ENCODE measurements around the gene LGALS14.
"Not testable (repeated sequence)": the region's sequence is repeated elsewhere in the genome, so short reads cannot be mapped to it uniquely, and the experiment has no call there.

LGALS14 gene, protein sequence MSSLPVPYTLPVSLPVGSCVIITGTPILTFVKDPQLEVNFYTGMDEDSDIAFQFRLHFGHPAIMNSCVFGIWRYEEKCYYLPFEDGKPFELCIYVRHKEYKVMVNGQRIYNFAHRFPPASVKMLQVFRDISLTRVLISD

DNA sequence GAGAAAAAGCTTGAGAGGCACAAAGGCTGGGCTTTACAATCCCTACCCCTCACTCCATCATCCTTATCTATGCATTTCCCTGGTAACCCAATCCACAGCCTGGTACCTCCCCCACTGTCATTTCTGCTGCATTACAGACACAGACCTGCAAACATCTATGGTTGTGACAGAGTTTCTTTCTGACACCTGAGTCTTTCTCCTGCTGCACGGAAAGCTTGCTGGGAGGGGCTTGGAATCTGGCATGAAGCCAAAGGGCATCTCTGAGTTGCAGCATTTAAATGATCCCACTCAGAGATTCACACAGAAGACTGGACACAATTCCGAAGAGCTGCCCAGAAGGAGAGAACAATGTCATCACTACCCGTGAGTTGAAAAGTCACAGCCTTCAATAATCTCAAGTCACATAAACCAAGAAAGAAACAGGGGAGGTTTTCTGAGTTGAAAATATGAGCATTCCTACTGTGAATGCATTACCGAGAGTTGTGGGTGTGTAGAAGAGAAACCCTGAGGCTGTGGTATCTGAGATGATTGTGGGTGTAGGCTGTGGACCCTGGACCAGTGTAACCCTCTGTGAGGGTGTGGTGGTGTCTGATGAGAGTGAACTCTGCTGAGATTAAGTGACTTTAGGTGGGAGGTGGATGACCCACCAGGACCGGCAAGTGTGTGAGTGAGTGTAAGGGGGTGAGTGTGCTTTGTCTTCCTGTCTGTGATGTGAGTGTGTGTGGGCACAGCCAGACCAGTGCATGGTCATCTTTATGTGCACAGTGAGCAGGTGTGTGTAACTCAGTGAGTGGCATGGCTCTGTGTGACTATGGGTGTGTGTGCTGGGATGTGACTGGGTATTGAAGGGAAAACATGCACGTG, at the start of gene LGALS14:
TSS of gene LGALS14 (plus strand) at position 301 of the 864 bp plus-strand sequence. CDS start at position 349, 48 bp downstream.
- DNase-seq (ENCODE audit: low read depth), result no peak

DNA sequence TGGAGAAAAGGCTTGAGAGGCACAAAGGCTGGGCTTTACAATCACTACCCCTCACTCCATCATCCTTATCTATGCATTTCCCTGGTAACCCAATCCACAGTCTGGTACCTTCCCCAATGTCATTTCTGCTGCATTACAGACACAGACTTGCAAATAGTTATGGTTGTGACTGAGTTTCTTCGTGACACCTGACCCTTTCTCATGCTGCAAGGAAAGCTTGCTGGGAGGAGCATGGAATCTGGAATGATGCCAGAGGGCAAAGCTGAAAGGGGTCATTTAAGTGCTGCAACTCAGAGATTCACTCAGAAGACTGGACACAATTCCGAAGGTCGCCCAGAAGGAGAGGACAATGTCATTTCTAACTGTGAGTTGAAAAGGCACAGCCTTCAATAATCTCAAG, 48.7 kb upstream of the LGALS14 start, which contains the start of gene LGALS16:
TSS of gene LGALS16 (plus strand) at position 301 of the 400 bp plus-strand sequence. CDS start at position 350, 49 bp downstream.
- DNase-seq (ENCODE audit: low read depth), result no peak

DNA sequence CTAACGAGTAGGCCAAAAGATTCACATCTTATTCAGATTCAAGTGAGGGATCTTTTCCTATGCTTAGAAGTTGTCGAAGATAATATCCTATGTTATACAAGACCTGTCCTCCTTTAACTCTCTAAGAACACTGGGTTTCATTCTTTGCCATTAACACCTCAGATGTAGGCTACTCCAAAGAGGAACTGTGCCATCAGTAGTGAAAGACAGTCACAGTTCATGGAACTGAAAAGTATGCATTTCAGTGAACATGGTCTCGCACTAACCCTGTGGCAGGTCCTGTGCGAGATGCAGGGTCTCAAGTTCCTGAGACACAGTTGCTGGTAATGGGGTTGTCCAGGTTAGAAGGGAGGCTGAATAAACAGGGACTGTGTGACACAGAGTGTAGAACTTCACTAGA, 44.5 kb upstream of the LGALS14 start:
- DNase-seq (ENCODE audit: low read depth), result no peak

DNA sequence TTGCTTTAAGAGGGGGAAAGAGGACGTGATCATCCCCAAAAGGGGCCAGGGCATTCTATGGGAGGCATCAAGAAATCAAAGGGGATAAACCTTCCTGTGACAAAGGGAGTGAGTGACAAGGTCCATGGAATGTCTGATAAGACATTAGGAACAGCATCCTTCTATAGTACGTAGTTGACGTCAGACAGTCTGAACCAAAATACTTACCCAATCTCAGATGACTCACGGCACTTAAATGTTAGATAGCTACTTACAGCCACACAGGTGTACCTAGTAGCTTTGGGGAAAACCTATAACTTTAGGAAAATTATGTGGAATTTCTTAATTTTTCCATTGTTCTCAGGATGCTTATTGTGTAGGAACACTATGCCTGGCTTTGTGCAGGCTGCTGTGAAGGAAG, 43.6 kb upstream of the LGALS14 start:
- DNase-seq (ENCODE audit: low read depth), result no peak

DNA sequence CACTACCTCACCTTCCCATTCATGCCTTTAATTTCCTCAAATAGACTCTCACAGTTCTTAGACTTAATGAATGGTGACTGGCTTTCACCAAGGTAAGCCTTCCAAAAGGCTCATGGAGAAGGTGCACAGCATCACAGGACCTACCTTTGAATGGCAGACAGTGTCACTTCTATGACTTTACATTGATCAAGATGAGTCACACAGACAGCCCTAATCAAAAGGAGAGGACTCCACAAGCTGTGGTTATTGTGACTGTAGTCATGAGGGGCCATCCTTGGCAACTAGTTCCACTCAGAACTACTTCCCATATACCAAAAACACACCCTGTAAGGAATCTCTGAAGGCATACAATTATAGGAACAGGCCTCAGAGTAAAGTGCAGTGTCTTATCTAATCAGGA, 42.7 kb upstream of the LGALS14 start:
- no peak for DNase-seq (ENCODE audit: low read depth)

DNA sequence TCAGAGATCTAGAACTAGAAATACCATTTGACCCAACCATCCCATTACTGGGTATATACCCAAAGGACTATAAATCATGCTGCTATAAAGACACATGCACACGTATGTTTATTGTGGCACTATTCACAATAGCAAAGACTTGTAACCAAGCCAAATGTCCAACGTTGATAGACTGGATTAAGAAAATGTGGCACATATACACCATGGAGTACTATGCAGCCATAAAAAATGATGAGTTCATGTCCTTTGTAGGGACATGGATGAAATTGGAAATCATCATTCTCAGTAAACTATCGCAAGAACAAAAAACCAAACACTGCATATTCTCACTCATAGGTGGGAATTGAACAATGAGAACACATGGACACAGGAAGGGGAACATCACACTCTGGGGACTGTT, 34.4 kb upstream of the LGALS14 start:
- not testable (repeated sequence) for DNase-seq (ENCODE audit: low read depth)

DNA sequence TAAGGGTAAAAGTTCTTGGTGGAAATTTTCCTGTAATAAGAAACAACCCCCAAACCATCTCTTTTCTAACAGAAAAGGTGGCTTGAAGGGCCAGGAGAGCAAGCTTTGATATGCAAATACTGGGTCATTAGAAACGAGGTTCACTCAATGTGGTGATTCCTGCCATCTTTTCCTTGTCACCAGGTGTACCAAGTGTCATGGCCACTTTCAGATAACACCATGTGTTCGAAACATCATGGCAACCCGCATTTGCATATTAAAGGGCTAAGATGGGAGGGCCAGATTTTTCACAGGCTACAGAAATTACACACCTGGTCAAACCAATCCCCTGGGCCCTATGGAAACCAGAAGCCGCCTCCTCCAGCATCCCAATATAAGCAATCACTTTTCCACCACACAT, 33.3 kb upstream of the LGALS14 start:
- DNase-seq (ENCODE audit: low read depth), result no peak

DNA sequence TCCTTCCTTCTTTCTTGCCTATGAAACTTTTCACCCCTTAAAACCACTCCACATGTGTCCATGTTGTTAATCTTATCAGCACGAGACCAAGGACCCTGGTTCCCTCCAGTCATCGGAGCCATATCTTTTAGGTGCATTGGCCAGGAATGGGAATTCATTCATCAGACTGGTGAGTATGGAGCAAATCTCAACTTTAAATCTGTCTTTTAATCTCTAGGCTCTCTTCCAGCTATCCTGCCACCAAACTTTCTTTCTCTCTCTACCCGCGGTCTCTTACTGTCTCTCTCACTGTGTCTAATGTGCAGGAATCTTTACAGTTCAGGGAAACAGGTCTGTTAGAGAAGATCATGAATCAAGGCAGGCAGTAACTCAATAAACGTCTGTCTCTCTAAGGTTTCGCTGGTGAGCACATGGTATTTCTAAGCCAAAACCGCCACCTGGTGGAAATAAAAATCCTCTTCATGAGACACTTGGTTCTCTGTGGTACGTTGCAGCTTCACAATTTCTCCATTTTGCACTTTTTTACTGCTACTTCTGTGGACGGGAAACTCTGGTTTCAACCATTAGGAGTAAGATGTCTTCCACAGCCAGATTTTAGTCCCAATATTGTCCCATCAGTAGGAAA, 32.4 kb upstream of the LGALS14 start:
- DNase-seq (ENCODE audit: low read depth), result peak; percentile 10

DNA sequence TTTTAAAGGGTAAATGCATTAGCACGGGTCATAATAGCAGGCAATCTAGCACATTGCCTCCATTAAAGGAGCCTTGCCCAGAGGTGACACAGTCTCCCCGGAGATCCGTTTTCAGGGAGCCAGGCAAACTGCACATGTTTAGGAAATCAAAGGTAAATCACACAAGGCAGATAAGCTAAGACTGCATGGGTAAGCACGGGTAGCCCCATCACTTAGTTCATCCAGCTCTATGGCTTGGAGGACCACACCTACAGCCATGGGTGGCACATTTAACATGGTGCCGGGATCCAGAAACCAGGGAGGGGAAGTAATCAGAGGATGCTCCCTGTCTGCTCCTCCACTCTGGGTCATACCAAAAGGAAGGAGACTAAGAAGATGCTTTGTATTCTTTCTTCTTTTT, 31.8 kb upstream of the LGALS14 start:
- DNase-seq (ENCODE audit: low read depth), result no peak

DNA sequence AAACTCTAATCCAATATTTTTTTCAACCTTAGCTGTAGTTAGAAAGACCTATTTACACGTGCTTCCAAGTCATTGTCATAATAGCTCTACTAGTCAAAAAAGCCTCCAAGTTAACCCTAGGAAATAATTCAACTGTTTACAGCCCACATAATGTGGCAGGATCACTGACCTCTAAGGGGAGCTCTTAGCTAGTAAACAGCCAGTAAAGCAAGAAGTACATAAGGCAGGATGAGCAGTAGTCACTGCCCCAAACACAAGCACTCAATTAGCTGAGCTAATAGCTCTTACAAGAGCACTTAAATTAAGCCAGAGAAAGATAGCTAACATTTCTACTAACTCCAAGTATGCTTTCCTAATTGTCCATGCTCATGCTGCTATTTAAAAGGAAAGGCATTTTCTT, 30.4 kb upstream of the LGALS14 start:
- not testable (repeated sequence) for DNase-seq (ENCODE audit: low read depth)

DNA sequence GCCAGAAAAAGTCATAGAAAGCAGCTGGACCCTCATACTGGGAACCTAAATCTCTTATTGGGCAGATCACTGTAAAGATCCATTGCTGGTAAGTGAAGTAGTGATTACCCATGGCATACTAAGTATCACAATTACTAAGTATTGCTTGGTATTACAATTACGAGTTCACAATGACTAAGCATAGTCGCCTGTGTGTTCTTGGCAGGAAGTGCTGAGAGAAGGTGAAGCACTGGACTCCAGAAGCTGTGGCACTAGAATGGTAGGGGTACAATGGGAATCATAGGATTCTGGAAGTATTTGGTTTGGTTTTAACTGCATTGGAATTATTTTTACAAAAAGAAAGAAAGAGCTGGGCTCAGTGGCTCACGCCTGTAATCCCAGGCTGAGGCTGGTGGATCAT, 28.3 kb upstream of the LGALS14 start:
- no peak for DNase-seq (ENCODE audit: low read depth)

DNA sequence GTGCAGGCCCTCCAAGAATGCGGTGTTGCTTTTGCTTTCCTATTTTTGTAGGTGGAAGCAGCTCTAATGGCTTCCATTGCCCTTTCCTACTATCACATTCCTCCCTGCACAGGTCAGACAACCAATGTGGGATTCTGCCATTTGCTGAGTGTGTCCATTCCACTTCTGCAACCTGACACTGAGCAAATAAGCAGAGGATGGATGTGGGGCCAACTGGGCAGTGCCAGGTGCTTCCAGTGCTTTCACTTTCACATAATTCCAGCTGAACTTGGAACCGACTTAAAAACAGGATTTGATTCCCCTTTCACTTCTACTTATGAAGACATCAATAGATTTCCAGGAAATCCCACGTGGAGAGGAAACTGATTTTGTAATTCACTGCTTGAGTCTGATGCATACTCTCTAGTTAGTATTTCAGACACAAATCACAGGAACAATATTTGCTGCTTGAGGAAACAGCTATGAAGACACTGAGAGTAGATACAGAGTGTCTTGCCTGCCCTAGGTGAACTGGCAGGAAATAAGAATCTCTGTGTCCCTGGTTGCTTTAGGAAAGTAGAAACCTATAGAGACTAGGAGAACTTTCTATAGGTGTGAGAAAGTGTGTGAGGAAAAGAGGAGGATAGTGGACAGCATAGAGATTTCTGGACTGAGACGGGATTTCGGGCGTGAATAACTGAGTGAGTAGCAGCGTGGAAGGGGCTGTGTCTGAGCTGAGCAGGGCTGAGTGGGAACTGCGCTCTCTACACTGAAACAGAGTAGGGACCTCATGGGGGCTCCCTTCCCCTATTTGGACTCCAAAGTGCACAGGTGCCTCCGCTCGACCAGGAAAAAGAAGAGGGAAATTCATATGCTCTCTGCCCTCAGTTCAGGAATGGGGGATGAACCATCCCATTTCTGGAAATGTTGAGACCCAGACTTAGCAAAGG, 26.1 kb upstream of the LGALS14 start:
- DNase-seq (ENCODE audit: low read depth), result no peak

DNA sequence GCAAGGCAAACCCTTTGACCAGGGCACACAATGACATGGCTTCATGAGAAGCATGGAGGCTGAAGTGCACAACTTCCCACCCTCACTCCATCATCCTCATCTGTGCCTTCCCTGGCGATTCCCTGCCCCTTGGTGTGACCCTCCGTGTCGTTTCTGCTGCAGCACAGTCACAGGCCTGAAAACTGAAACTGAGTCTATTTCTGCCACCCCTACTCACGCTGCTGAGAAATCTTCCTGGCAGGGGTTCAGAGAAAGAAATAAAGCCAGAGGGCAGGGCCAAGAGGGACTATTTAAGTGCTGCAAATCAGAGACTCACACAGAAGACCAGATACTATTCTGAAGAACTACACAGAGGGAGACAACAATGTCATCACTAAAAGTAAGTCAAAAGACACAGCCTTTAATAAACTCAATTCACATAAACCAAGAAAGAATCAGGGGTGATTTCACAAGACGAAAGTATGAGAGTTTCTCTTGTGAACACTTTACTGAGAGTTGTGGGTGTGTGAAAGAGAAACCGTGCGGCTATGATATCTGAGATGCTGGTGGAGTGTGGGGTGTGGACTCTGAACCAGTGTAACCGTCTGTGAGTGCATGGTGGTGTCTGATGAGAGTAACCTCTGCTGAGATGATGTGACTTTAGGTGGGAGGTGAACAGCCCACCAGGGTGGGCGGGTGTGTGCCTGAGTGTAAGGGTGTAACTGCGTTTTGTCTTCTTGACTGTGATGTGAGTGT, 25.1 kb upstream of the LGALS14 start:
- DNase-seq (ENCODE audit: low read depth), result no peak

DNA sequence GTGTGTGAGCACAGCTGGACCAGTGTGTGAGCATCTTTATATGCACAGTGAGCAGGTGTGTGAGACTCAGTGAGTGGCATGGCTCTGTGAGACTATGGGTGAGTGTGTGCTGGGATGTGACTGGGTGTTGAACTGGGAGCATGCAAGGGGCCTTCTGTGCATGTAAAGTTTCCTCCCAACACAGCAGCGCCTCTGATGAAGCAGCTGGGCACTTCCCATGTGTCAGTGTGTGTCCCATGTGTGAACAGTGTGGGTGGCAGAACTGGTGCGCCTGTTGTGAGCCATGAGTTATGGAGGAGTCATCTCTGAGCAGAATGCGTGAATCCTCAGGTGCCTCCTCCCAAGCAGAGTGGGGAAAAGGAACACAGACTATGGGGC, 24.5 kb upstream of the LGALS14 start:
- DNase-seq (ENCODE audit: low read depth), result no peak

DNA sequence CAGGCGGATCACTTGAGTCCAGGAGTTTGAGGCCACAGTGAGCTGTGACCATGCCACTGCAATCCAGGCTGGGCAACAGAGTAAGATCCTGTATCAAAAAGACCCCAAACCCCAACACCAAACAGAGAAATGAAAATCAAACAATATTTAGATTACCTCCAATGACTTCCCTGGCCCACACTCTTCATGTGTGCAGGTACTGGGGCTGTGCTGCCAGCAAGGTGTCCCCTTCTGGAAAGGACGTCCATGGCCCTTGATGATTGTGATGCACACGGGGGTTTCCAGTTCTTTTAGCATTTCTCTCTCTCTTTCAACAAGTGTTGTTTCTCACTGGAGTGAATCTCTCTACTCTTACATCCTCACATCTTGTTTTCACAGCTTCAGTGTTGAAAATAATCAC, 23.7 kb upstream of the LGALS14 start:
- no peak for DNase-seq (ENCODE audit: low read depth)

DNA sequence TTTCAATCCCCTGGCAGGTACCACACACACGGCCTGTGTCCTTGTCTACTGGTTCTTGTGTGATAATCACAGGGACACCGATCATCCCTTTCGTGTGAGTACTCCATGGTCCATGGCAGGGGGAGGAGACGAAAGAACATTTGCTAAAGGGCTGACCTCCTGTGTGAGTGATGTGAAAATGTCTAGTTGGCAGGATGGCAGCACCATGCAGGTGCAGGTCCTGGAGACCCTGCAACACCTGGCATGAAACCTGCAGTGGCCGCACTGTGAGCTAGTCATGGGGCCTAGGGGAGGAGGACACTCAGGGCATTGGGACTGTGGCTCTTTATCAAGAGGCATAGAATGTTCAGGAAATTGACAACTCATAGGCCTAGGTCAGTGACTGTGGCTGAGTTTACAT, 22.9 kb upstream of the LGALS14 start:
- DNase-seq (ENCODE audit: low read depth), result no peak

DNA sequence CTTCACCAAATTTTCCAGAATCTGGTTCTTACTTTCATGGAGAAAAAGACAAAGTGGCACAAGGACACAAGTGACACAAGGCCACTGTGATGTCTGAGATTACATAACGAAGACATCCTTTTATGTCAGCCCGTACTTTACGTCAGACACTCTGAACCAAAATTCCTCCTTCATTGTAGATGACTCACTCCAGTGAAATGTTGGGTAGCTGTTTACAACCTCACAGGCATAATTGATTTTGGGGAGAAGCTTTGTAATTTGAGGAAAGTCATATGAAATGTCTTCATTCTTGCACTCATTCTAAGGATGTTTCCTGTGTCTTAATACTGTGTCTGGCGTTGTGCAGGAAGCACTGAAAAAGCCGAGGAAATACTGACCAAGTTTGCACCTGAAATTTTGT, 20.0 kb upstream of the LGALS14 start:
- no peak for DNase-seq (ENCODE audit: low read depth)

DNA sequence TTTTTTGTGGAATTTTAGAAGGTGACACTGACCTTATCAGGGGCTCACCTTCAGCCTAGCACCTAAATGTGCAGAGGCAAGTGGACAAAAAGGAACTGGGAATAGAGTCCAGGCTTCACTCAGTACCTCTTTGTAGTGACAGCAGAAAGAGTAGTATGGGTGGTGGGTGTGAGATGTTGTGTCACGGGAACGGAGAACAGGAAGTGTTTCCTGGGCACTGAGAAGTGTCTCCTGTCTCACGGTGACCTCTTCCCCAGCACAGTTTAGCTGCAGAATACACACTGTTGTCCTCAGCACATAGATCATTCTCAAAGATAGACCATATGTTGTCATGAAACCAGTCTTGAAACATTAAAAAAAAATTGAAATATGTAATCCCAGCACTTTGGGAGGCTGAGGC, 17.5 kb upstream of the LGALS14 start:
- no peak for DNase-seq (ENCODE audit: low read depth)

DNA sequence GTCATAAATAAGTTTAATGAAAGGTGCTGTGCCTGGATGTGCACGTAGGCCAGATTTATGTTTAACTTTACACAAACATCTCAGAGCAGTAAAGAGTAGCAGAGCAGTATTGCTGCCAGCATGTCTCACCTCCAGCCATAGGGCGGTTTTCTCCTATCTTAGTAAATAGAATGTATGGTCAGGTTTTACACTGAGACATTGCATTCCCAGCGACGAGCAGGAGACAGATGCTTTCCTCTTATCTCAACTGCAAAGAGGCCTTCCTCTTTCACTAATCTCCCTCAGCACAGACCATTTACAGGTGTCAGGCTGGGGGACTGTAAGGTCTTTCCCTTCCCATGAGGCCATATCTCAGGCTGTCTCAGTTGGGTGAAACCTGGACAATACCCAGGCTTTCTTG, 15.6 kb upstream of the LGALS14 start:
- DNase-seq (ENCODE audit: low read depth), result not testable (repeated sequence)

DNA sequence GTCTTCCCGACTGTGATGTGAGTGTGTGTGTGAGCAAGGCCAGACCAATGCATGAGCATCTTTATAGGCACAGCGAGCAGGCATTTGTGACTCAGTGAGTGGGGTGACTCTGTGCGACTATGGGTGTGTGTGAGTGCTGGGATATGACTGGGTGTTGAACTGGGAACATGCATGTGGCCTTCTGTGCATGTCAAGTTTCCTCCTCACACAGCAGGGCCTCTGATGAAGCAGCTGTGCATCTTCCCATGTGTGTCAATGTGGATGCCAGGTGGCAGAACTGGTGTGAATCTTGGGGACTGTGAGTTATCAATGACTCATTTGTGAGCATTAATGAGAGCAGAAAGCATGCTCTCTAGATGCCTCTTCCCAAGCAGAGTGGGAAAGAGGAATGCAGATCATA, 12.1 kb upstream of the LGALS14 start:
- DNase-seq (ENCODE audit: low read depth), result no peak

DNA sequence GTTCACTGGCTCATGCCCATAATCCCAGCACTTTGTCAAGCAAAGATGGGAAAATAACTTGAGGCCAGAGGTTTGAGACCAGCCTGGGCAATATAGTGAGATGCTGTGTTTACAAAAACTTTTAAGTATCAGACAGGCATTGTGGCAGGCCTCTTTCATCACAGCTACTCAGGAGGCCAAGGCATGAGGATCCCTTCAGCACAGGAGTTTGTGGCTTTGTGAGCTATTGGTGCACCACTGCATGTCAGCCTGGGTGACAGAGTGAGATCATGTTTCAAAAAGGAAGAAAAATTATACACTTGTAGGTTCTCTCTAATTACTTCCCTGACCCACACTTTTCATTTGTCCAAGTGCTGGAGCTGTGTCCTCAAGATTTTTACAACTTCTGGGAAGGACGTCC, 11.5 kb upstream of the LGALS14 start:
- DNase-seq (ENCODE audit: low read depth), result no peak

Data from stimulated activated CD8-positive, alpha-beta memory T cell treated with anti-CD3 and anti-CD28 coated beads, Interleukin-15, amount 100 ng/mL, for 1 hour (primary cell).